Activated CD8-positive, alpha-beta memory T cell treated with anti-CD3 and anti-CD28 coated beads, Interleukin-2, amount 50 U/mL, for 48 hours (primary cell): ENCODE measurements around the gene CHRM4.
A peak's percentile ranks its signal among the peaks of the same experiment; 100 is the strongest.

Experiments
- DNase-seq: peaks from one replicate; pipeline ENCODE4 v3.0.0-alpha.2; 2020

CHRM4 gene

GRCh38 chr11:46391578-46392420, at the start of gene CHRM4:
CHRM4 (minus strand) TSS chr11:46391776; CDS start chr11:46386557, 5,219 bp downstream.
- DNase-seq = peak; percentile 64

GRCh38 chr11:46438211-46438610, 46.6 kb upstream of the CHRM4 start:
- DNase-seq = no peak

GRCh38 chr11:46437122-46437689, 45.6 kb upstream of the CHRM4 start:
- no peak for DNase-seq

- no peak for DNase-seq
These were observed 44.5 kb upstream of the CHRM4 start for GRCh38 chr11:46436113-46436512.

GRCh38 chr11:46435679-46436078, 44.1 kb upstream of the CHRM4 start:
- DNase-seq = no peak

GRCh38 chr11:46431211-46431610, 39.6 kb upstream of the CHRM4 start:
- no peak for DNase-seq

GRCh38 chr11:46429717-46430116, 38.1 kb upstream of the CHRM4 start:
- DNase-seq = no peak

GRCh38 chr11:46427364-46427763, 35.8 kb upstream of the CHRM4 start:
- no peak for DNase-seq

GRCh38 chr11:46426233-46426991, 34.8 kb upstream of the CHRM4 start:
- no peak for DNase-seq

GRCh38 chr11:46422588-46422987, 31.0 kb upstream of the CHRM4 start:
- no peak for DNase-seq

- DNase-seq = no peak
These were observed 29.8 kb upstream of the CHRM4 start for GRCh38 chr11:46421257-46421880.

GRCh38 chr11:46420513-46420912, 28.9 kb upstream of the CHRM4 start:
- DNase-seq = no peak

- DNase-seq = no peak
These were observed 27.2 kb upstream of the CHRM4 start for GRCh38 chr11:46418751-46419150.

GRCh38 chr11:46417711-46418110, 26.1 kb upstream of the CHRM4 start:
- DNase-seq = no peak

GRCh38 chr11:46414879-46415278, 23.3 kb upstream of the CHRM4 start:
- no peak for DNase-seq

- DNase-seq = no peak
These were observed 22.9 kb upstream of the CHRM4 start for GRCh38 chr11:46414466-46414796.

GRCh38 chr11:46413760-46414465, 22.3 kb upstream of the CHRM4 start:
- no peak for DNase-seq

- DNase-seq = no peak
These were observed 18.4 kb upstream of the CHRM4 start for GRCh38 chr11:46410021-46410420.

GRCh38 chr11:46408407-46408986, 16.9 kb upstream of the CHRM4 start:
- no peak for DNase-seq

- DNase-seq = no peak
These were observed 16.1 kb upstream of the CHRM4 start for GRCh38 chr11:46407635-46408034.

GRCh38 chr11:46404476-46405017, 13.0 kb upstream of the CHRM4 start:
- no peak for DNase-seq
